T1000 (cell line): ENCODE data around the gene AKAP8L.
"Not testable (repeated sequence)": the region's sequence is repeated elsewhere in the genome, so short reads cannot be mapped to it uniquely, and the experiment has no call there.

ENCODE experiments used
- DNase-seq: peaks from one replicate; lab custom pipeline; 2025; ENCODE audit warnings: mixed read lengths; lab: John Stamatoyannopoulos, UW

Gene AKAP8L

DNA sequence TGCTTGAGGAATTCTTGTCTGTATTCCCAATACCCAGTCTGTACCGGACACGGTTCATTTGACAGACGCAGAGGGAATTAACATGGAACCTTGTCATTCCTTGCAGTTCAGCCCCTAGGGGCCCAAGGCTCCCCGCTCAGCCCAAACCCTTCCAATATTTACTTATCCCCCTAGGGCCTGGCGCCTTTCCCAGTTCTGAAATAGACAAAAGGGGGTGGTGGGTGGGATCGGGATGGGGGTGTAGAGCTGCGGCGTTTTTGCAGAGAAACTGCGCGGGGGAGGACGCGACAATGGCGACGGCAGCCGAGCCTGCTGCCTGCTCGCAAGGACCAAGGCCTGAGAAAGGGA lies 583 bp downstream of the AKAP8L start:
- no peak for DNase-seq

DNA sequence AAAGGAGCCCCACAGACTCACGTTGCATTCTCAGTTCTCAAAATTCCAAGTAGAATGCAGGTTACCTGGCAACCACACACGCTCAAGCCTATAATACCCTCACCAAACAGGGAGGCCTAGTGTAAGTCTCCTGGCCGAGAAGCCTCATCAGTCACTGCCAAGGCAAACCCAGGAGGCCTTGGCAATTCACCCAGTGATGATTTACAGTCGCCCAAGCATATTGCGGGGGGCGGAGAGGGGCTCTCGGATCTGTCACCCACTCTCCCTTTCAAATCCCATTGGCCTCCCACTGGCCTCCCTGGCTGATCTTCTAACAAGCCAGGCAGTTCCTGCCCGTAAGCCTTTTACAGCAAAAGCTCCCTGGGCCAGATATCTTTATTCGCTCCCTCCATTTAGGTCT lies 1.1 kb downstream of the AKAP8L start:
- DNase-seq, result no peak

DNA sequence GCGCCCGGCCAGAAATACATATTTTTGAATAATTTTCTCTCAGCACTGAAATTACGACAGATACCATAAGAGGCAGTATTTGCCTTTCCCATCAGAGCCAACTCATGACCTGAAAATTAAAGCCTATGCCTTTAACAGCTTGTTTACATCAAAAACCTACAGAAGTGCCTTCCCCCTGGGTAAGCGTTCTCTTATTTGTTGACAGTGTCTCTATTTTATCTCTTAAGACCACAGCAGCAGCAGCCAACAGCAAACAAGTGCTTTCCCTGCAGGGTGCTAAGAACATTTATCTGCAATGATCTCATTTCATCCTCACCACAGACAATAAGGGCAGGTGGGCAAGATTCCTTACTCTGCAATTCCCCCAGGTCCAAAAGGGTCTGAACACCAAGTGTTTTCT lies 6.0 kb downstream of the AKAP8L start:
- no peak for DNase-seq

DNA sequence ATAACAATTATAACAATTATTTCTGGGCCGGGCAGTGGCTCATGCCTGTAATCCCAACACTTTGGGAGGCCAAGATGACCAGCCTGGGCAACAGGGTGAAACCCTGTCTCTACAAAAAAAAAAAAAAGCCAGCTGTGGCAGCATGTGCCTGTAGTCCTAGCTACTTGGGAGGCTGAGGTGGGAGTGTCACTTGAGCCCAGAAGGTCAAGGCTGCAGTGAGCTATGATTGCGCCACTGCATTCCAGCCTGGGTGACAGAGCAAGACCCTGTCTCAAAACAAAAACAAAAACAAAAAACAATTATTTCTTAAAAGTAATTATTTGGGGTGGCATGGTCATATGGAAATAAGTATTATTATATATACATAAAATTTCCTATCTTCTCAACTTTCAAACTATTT lies 7.4 kb downstream of the AKAP8L start:
- not testable (repeated sequence) for DNase-seq

DNA sequence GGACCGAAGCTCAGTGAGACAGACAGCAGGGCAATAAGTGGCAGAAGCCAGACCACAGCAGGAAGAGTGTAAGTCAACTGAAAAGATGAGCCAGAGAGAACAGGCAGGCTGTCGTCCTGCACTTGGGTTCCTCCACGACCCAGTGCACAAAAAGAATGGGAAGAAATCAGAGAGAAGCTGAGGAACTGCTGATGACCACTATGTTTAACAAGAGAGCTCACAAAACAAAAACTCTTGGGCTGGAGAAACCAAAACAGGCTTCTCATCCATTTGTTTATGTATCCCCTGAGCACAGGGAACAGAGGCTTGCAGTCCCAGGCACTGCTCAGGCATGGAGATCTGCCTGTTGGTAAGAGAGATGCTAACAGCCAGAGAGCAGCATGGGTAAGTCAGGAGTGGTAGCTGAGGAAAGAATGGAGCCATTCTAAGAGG lies 14.0 kb downstream of the AKAP8L start:
- no peak for DNase-seq

DNA sequence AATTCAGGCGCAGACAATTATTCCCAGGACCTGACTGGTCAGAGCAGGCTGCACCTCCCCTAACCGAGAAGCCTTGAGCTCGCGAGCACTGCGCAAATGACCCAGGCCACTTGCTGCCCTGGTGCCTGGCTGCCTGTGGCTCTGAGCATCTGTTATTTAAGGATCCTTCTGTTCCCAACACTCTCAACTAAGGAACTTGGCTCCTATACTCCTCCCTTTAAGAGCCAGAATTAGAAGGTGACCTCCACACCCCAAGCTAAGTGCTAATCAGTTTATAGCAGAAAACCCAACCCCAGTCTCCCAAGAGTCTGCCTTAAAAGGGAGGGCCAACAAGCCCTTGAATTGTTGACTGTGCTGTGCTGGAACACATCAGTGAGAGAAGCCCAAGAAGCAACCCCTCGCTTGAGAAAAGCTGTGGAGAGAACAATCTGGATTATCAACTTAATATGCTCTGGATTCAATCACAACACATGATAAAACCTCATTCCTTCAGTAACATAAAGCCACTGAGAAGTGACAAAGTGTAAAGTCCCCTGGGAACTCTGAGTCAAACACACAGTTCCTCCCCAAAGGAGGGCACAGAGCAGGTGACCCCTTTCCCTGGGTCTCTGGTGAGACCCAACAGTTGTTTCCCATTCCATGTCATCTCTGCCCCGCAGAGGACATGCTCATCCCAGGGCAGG lies 14.6 kb downstream of the AKAP8L start:
- no peak for DNase-seq

DNA sequence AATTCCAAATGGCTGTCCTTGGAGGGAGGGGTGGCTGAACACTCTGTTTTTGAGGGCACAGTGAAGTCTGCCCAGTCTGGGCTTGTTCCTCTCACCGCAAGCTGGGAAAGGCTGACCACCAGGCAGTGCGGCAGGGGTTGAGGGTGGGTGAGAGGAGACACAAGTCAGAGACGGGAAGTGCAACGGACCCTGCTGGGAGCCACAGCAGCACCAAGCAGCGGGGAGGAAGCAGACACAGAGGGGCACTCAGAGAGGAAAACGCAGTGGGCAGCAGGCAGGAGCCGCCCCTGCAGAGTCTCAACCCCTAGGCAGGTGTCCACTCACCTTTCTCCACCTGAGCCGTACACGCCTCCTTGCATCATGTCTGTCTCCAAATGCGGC lies 15.6 kb downstream of the AKAP8L start:
- no peak for DNase-seq

DNA sequence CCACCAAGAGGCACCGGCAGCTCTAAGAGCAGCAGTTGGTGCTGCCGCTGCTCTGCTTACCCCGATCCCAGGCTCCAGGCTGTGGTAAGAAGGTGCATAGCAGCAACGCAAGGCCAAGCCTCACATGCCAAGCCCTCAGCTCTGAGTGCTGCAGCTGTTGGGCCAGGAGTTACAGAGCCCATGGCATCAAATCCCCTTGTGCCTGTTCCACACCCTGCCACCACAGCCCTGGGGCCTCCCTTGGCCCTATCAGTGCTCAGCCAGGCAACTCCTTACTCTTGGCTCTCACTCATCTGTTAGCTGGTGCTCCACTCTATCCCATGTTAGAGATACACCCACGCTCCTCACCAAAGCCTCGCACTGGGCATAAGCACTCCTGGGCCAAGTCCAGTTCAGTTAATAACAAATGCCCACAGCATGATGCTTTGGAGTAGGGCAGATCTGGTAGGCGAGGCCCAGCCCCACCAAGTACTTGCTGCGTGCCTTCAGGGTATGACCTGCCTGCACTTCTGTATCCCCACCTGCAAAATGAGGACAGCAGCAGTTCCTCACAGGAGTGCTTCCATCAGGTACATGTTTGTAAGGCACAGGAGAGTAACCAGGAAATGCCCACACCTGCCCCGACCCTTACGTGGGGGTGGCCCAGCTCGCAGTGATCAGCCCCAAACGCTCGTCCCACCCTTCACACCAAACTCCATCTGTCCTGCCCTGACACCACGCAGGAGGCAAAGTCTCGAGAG lies 16.2 kb downstream of the AKAP8L start:
- no peak for DNase-seq

DNA sequence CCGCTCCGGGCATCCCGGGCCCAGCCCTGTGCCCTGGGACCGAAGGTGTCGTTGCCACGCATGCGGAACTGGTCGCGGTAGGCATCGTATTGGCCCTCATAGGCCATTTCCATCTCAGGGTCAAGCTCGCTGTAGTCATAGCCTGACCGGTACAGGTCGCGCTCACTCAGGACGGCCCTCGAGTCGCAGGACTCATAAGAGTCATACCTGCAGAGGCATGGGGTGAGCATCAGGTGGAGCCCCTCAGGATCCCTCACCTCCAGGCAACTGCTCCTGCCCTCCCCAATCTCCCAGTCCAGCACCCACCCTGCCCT lies 17.4 kb downstream of the AKAP8L start:
- no peak for DNase-seq

DNA sequence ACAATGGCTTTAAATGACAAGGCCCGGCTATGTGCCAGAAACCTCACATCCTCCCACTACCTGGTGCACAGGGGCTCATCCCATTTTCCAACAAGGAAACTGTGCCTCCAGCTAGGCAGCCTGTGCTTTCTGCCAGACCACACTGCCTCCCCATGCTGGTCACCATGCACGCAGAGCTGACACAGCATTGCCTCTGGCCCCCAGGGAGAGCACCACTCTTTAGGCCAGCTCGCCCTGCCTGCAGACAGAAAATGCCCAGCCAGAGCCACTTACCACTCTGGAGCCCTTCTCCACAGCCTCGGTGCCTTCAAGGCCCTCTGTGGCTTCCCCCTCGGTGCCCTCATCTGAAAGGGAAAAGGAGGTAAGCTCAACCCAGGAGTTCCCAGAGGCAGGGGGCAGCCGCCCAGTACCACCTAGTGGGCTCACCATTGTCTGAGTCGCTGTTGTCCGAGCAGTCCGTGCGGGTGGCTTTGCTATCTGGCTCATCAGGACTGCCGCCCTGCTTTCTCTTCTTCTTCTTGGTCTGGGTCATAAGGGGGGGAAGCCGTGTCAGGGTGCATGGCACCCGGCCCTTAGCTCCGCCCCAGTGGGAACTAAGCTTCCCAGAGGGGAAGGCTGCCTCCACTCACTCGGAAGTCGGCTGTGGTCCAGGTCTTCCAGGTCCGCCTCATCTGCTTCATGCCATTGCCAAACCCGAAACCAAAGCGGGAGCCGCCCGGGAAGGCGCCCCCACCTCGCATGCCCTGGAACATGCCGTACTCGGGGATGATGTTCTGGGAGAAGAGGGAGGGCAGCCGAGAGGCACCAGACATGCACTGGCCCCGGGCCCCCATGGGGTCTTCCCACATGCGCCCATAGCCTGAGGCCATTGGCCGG lies 18.0 kb downstream of the AKAP8L start:
- no peak for DNase-seq

DNA sequence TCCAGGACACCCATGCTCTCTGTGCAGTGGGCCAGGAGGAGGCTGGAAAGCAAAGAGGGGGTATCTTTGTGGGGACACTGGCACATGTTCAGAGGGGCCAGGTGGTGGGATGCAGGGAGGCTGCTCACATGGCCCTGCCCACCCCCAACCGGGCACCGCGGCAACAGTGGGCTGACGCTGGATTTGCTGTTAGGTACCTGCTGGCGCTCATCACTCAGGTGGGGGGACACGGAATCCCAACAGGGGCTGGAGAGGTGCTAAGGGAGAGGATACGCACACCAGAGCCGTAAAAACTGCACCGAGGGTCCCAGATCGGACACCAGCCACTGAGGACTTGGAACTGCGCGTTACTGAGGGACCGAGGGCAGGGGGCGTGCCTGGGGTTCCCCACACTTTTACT lies 19.2 kb downstream of the AKAP8L start:
- no peak for DNase-seq

DNA sequence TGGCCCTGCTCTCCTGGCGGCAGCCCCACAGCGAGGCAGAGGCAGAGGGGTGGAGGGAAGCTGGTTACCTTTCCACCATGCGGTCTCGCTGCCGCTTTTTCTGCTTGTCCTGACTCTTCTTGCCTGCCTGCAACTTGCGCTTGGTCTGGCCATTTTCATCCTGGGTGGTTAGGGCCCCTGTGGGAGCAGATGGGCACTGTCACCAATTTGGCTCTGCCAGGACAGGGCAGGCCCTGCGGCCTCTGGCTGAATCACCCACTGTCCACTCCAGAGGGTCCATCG lies 19.6 kb downstream of the AKAP8L start:
- DNase-seq, result no peak

DNA sequence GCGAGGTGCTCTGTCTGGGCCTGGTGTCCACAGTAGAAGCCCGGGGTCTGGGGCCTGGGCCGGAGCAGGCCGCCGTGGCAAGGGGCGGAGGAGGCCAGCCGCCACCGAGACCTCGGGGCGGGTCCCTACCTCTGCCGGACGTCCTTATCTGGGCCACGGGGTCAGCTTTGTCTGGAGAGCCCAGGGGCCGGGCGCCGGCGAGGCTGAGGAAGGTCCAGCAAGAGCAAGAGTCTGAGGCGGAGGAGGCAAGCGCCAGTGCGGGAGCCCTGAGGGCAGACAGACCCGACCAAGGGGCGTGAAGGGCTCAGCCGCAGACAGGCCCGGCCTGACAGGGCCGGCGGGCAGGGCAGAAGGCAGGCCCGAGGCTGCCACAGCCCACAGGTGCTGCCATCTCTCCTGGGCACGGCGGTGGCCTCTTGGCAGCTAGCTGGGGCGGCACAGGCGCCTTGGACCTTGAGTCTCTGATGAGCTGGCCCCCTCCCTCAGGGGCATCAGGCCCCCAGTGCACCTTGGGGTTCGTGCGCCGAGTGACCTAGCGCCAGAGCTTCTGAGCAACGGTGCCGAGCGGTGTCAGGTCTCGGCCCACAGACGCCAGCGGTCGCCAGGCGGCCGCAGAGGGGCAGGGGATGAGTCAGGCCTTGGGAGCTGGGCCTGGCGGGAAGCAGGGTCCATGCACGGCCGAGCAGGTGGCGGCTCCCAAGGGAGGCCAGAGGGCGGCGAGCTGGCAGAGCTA lies 20.1 kb downstream of the AKAP8L start:
- DNase-seq, result no peak

DNA sequence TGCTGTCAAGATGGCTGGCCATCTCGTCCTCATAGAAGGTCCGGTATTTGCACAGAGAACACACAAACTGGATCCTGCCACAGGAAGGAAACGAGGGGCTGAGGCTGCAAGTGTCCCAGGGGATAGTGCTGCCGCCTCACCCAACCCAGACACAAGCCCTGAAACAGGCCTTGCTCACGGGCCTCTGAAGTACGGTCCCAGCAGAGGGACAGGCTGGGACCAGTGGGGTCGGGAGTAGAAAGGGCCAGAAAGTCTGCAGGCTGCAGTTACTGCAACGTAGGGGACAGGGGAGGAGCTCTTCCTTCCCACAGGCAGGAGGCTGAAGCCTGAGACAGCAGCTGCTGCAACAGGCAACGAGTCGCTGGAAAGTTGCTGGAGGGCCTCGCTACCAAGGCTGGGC lies 21.0 kb downstream of the AKAP8L start:
- DNase-seq, result no peak

DNA sequence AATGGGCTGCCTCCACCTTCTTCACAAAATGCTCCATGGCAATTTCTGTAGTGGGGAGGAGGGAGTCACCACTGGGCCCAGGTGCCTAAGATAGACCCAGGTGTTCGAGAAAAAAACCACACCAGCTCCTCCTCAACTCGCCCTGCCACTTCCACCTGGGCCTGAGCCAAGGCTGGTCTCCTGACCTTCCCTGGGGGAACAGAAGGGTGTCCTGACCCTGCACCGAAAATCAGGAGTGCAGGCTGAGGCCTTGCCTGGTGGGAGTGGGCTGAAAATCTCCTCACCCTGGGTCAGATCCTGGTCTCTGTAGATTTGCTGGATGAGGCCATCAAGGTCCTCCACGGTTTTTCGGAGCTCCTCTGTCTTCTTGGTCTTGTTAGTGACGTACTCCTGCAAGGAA lies 21.6 kb downstream of the AKAP8L start:
- DNase-seq, result no peak

DNA sequence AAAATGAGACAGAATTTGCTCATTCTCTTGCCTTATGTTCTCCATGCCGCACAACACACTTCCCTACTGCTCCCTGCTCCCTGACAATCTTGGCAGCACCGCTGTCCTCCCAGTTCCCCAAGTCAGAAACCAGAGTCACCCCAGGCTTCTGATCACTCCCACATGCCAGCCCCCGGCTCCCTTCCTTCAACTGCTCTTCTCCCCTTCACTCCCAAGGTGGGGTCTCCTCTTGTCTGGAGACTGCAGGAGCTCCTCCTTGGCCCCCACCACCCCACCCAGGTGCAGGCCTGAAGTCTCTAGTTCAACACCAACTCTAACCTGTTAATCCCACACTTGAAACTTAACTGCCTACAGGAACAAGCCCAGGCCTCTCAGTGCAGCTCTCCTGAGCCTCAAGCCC lies 22.4 kb downstream of the AKAP8L start:
- DNase-seq, result no peak

DNA sequence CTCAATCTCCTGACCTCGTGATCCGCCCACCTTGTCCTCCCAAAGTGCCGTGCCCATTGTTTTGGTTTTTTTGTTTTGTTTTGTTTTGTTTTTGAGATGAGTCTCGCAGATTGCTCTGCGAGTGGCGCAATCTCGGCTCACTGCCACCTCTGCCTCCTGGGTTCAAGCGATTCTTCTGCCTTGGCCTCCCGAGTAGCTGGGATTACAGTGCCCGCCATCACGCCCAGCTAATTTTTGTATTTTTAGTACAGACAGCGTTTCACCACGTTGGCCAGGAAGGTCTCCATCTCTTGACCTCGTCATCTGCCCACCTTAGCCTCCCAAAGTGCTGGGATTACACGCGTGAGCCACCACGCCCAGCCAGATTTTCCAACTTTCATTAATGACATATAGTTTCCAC lies 23.5 kb downstream of the AKAP8L start:
- not testable (repeated sequence) for DNase-seq

DNA sequence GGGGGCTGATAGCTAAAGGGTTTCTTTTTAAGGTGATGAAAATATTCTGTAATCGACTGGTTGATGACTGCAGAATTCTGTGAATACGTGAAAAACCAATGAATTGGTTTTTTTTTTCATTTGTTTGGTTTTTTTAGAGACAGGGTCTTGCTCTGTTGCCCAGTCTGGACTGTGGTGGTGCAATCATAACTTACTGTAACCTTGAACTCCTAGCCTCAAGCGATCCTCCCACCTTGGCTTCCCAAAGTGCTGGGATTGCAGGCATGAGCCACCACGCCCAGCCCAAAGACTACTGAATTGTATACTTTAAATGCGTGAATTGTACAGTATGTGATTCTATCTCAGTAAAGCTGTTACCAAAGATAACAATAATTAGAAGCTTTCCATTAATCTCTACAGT lies 24.4 kb downstream of the AKAP8L start:
- no peak for DNase-seq

DNA sequence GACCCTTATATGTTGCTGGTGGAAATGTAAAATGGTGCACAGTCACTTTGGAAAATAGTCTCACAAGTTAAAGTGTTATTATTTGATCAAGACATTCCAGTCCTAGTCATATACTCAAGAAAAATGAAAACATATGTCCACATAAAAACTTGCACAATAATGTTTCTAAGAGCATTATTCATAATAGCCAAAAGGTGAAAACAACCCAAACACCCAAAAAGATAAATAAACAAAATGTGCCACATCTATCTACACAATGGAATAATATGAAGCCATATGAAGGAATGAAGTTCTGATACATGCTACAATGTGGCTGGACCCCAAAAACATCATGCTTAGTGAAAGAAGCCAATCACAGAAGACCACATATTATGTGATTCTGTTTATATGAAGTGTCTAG lies 24.8 kb downstream of the AKAP8L start:
- no peak for DNase-seq

DNA sequence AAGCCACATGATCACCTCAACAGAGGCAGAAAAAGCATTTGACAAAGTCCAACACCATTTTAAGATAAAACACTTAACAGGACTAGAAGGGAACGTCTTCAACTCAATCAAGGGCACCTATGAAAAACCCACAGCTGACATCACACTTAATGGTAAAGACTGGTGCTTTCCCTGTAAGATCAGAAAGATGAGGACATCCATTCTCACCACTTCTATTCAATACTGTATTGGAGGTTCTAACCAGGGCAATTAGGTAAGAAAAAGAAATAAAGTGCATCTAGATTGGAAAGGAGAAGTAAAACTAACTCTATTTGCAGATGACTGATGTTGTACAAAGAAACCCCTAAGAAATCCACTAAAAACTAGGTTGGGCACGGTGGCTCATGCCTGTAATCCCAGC lies 28.0 kb downstream of the AKAP8L start:
- no peak for DNase-seq

DNA sequence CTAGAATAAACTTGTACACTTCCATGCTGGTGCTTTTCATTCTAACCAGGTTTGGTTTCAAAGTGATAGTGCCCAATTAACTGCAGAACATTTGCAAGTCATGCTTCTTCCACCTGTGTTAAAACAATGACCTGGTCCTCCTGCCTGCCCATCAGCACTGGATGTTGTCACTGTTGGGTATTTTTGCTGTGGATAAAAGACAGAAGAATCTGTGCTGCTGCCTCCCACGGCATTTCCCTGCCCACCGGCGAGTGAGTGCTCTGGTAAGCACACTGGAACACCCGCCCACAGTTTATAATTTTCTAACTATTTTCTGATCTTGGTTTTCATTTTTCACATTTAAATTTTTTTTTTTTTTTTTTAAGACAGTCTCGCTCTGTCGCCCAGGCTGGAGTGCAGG lies 36.9 kb downstream of the AKAP8L start:
- no peak for DNase-seq

DNA sequence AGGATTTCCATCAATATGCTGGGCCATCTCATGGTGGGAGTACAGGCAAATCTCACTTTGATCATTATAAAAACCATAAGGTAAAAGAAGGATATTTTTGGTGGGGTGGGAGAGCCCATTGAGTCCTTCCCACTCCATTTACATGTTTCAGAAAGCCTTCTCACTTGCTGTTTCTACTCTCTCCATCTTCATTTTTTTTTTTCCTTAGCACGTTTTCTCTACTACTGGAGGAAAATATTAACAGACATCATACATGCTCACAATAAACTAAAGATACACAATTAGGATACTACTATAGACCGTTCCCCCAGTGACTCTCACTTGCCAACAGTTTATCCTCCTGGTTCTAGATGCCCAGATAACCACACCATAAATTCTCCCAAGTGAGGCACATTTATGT lies 37.4 kb downstream of the AKAP8L start:
- DNase-seq, result no peak
